Measurements from ENCODE around the gene MDGA2.

Gene MDGA2

DNA sequence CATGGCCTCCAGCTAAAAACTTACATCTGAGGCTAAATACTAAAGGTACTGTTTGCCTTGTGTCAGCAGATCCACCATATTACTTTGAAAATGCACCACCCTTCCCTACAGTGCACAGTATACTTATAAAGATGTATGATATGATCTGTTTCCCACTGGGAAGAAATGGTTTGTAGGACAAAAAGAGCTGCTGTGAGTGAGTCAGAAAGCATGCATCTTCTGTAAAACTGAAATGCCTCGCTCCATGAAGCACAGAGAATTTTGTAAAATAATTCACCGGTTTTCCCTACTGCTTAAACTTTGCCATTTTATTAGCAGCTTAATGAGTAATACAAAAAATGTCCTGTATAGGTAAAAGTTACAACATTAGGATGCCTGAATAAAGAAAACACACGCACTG, 68.8 kb downstream of the MDGA2 start:
- DNase-seq = no peak

- no peak for DNase-seq
These were observed 78.5 kb downstream of the MDGA2 start for GRCh38 chr14:47596860-47597259.

GRCh38 chr14:47596232-47596631, 79.2 kb downstream of the MDGA2 start:
- no peak for DNase-seq

- no peak for DNase-seq
These were observed 79.9 kb downstream of the MDGA2 start for GRCh38 chr14:47595552-47595951.

- no peak for DNase-seq
These were observed 84.5 kb downstream of the MDGA2 start for GRCh38 chr14:47590767-47591495.

- no peak for DNase-seq
These were observed 90.0 kb downstream of the MDGA2 start for GRCh38 chr14:47585447-47585846.

DNA sequence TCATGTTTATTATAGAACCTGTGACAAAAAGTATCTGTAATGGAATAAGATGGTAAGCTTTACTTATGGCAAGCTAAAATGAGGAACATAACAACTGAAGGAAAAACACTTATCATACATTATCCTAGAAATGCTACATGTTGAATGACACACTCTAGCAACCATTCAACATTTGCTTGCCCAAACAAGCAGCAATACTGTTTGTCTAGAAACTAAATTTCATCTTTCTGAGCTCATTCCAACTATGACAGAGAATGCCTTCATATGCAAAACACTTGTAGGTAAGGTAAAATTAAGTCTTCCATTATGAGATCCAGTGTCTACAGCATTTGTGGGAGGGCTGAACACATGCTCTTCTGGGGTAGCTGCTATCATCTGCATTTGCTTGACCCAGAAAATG, 108.1 kb downstream of the MDGA2 start:
- no peak for DNase-seq

DNA sequence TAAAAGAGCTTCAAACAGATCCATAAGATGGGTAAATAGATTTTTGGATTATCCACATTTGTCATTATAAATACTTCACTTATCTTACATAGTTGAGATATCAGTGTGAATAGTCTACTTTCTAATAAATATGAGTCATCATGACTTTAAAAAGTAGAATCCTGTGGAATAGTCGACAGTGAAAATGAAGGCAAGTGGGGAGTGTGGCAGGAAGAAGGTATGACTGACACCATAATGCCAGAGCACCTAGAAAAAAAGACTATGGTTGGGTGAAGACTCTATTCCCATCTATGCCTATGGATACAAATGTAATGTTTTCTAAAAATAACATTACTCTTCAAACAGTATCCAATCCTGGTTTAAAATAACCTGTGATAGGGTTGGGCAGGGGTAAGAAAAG, 117.5 kb downstream of the MDGA2 start:
- no peak for DNase-seq

- no peak for DNase-seq
These were observed 120.1 kb downstream of the MDGA2 start for GRCh38 chr14:47555333-47555732.

GRCh38 chr14:47549886-47550285, 125.5 kb downstream of the MDGA2 start:
- DNase-seq = no peak

DNA sequence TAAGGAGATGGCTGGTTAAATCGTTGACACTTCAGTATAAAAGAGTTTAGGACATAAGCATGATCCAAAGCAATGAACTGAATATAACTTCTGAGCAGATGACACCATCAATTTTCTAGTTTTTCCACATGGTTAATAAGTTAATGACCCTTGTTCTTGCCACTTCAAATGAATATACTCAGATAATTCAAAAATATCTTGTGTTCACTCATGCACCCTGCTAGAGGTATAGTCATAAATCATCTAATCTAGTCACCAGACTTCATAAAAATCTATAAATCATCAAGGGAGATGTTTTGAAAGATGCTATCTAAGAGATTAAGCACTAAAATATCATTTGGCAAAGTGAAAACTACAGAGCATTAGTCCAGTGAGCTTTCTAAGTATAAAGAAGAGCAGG, 131.9 kb downstream of the MDGA2 start:
- no peak for DNase-seq

GRCh38 chr14:47541662-47542061, 133.7 kb downstream of the MDGA2 start:
- no peak for DNase-seq

DNA sequence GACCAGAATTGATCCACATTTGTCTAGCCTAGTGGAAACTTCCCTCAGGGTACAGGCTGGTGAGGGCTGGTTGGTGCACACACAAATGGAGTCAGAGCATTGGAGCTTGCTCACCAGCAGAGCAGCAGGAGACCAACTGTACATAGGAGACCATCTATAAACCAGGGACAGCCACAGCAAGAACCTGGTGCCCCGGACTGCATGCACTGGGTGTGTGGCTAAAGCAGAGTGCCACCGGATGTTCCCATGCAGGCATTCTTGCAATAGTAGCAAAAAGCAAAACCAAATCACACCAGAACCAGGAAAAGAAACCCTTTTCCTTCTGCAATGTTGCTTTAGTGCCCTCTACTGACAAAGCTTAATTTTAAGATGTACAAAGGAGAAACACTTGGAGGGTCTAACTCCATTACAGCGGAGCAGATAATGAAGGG, 136.4 kb downstream of the MDGA2 start:
- DNase-seq = peak; percentile 31

DNA sequence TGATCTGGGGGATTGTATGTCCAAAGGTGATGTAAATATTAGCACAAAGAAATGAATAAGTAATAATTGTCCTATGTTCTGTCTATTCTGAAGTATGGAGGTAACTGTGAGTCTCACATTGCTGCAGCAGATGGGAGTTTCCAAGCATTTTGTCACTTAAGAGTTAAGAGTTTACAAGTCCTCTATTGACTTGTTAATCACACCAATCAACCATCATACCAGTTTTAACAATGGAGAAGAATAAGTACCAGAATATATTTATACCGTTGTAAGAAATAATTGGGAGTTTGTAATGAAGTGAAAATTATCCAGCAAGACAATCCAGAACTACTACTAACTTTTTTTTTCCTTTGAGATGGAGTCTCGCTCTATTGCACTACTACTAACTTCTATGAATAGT, 139.1 kb downstream of the MDGA2 start:
- no peak for DNase-seq

DNA sequence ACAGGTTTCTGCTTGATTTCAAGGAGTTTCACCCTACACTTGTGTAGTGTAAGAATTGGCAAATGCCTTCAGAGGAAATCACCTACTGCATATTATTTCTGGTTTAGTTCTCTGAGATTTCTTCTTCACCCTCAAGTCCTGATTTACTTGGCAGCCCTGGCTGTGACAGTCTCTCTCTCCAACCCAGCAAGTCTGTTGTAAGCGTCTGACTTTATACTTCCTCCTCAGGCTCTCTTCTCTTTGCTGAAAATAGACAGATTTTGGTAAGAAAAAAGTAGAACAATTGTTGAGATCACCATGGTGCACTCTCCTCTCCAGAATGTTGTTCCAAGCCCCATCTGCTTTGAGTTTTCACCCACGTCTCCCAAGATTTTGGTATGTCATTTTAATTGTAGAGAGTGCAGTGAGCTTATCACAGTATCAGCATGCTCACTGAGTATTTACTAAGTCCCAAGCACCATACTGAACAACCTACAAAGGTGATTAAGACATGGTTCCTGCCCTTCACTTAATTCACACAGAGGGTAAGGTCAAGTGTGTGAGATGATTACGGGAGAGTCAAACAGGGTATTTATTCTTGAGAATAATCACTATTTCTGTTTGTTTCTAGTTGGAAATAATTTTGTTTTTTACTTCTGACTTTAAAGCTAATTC, 148.7 kb downstream of the MDGA2 start:
- DNase-seq = no peak

GRCh38 chr14:47524524-47524923, 150.9 kb downstream of the MDGA2 start:
- no peak for DNase-seq

DNA sequence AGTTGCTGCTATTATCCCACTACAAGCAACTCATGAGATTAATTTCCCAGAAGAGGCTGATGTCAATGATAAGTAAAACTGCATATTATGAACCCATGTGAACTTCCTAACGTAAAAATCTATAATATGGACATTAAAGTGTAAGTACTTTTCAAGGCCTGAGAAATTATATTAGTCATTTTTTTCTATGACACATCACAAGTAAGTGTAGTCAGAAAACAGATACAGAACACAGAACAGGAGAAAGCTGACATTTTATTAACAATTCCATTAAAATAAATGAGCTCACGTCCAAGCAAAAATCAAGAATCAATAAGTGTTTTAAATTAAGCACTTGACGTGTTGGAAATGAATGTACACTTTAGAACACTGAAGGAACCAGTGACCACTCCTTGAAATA, 155.0 kb downstream of the MDGA2 start:
- no peak for DNase-seq

DNA sequence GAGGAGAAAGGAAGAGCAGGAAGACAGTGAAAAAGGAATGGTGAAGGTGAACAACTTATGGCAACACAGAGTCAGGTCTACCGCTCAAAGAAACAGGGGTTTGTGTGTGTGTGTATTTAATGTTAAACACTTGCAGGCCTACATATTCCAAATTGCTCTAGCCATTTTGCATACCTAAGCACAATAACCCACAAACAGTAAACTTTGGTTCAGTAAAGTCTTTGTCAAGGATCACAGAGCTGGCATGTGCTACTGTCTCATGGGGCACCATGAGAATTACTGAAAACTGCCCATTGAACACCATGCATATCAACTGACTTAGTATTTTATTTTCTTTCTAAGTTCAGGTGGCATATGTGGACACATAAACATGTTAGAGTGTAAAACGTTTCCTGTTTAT, 163.6 kb downstream of the MDGA2 start:
- DNase-seq = no peak

- no peak for DNase-seq
These were observed 165.4 kb downstream of the MDGA2 start for GRCh38 chr14:47509957-47510356.

GRCh38 chr14:47507861-47508260, 167.5 kb downstream of the MDGA2 start:
- DNase-seq = no peak

GRCh38 chr14:47500369-47500768, 175.0 kb downstream of the MDGA2 start:
- DNase-seq = no peak

- DNase-seq = no peak
These were observed 184.6 kb downstream of the MDGA2 start for GRCh38 chr14:47490766-47491165.

DNA sequence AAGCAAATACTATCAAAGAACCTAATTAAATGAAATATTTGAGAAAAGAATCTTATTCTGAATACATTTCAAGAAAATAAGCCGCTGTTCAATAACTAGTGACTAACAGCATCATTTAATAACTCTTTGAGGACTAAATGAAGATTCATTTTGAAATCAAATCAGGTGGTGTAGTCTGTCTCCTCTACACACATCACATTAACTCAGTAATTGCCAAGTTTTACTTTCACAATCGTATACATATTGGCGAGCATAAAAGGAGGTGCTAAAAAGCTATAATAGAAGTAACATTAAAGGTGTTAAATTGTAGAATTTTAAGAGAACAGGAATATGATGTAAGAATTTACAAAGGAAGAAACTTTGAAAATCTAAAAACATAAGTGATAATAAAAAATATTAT, 185.1 kb downstream of the MDGA2 start:
- no peak for DNase-seq

DNA sequence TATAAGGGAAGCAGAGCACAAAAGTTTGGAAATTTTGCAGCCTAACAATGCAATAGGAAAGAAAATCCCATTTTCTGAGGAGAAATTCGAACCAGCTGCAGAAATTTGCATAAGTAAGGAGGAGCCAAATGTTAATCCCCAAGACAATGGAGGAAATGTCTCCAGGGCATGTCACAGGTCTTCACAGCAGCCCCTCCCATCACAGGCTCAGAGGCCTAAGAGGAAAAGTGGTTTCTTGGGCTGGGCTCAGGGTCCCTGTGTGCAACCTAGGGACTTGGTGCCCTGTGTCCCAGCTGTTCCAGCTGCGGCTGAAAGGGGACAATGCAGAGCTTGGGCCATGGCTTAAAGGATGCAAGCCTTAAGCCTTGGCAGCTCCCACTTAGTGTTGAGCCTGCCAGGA, 190.0 kb downstream of the MDGA2 start:
- DNase-seq = no peak

GRCh38 chr14:47483449-47483848, 192.0 kb downstream of the MDGA2 start:
- no peak for DNase-seq

All from left hindlimb (tissue), 1 donor.